IPS-NIHi7 (cell line): ENCODE measurements around the gene INTS3.

Experiments used
- DNase-seq: peaks from one replicate; pipeline ENCODE4 v3.0.0; 2012; ENCODE audit warnings: mixed read lengths; ENCODE audit errors: extremely low spot score

The INTS3 gene

GRCh38 chr1:153727463-153728304 is at the start of gene INTS3:
INTS3 (plus strand) TSS chr1:153728050; CDS start chr1:153728635, 585 bp downstream.
- DNase-seq = peak; percentile 99

- DNase-seq = peak; percentile 74
These were observed 49.1 kb upstream of the INTS3 start, which contains the start of gene NPR1 for GRCh38 chr1:153678519-153679336. NPR1 (plus strand) TSS chr1:153678688; CDS start chr1:153679109, 421 bp downstream.

GRCh38 chr1:153679337-153680119 is 48.3 kb upstream of the INTS3 start:
- DNase-seq = no peak

GRCh38 chr1:153680120-153680403 is 47.8 kb upstream of the INTS3 start:
- peak; percentile 63 for DNase-seq

- DNase-seq = no peak
These were observed 45.1 kb upstream of the INTS3 start for GRCh38 chr1:153682730-153683129.

GRCh38 chr1:153683854-153684253 is 44.0 kb upstream of the INTS3 start:
- DNase-seq = no peak

- no peak for DNase-seq
These were observed 43.0 kb upstream of the INTS3 start for GRCh38 chr1:153684892-153685291.

- no peak for DNase-seq
These were observed 42.1 kb upstream of the INTS3 start for GRCh38 chr1:153685544-153686340.

- DNase-seq = no peak
These were observed 40.3 kb upstream of the INTS3 start for GRCh38 chr1:153687346-153688125.

- no peak for DNase-seq
These were observed 39.6 kb upstream of the INTS3 start for GRCh38 chr1:153688276-153688675.

GRCh38 chr1:153688736-153689328 is 39.0 kb upstream of the INTS3 start:
- DNase-seq = no peak

GRCh38 chr1:153693466-153693865 is 34.4 kb upstream of the INTS3 start:
- DNase-seq = no peak

GRCh38 chr1:153696741-153697140 is 31.1 kb upstream of the INTS3 start:
- no peak for DNase-seq

- DNase-seq = peak; percentile 83
These were observed 30.4 kb upstream of the INTS3 start for GRCh38 chr1:153697191-153698019.

- peak; percentile 61 for DNase-seq
These were observed 29.6 kb upstream of the INTS3 start for GRCh38 chr1:153698020-153698922.

- no peak for DNase-seq
These were observed 28.7 kb upstream of the INTS3 start for GRCh38 chr1:153698923-153699714.

- no peak for DNase-seq
These were observed 28.1 kb upstream of the INTS3 start for GRCh38 chr1:153699768-153700167.
